OCI-LY7 (cell line): ENCODE measurements around the gene ROR2.

Source experiments
- CTCF ChIP-seq: fragments of 200-600 bp; sonication (generic); conservative IDR thresholded peaks from 2 replicates; pipeline ENCODE4 v1.5.1; 2014; ENCODE audit warnings: mild to moderate bottlenecking, antibody characterized with exemption, low read length, moderate library complexity, mixed read lengths
- EZH2phosphoT487 ChIP-seq: fragments of 200-600 bp; sonication (generic); IDR thresholded peaks from 2 replicates; pipeline ENCODE4 v1.6.1; 2018; ENCODE audit warnings: low read depth, borderline replicate concordance, mild to moderate bottlenecking, mixed run types, antibody characterized with exemption, low read length, moderate library complexity, mixed read lengths

DNA sequence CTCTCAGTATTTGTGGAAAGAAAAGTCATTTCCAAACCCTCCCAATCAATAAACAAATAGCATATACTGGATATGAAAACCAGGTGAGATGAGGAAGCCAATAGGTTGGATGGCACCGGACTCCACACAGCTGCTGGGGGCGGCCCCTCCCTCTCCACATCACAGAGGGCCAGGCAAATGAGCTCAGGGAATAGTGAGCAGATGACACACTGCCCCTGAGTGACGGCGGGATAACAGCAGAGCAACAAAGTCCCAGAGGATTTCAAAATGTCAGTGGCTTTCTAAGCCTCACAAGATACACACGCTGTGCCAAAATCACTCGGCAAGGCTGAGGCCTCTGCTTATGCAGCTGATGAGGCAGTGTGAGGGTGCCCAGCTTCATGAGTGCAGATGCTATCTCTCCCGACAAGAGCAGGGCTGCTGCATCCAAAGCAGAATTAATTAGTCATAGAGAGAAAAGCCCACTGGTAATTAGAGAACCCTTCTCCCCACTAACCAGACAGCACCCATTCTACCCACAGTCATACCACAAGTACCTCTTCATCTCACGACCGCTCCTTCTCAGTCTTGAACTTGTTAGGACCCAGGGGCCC is 291.4 kb downstream of the ROR2 start:
- TF ChIP-seq CTCF (no peak), EZH2phosphoT487 (no peak)
